NCI-H460 (cell line): ENCODE data around the gene OR7G3. TPM values are rescaled to one million over a fixed set of nuclear protein-coding genes. Genes with fewer than 3 reads are reported as not detected.

Experiments used
- DNase-seq: peaks from one replicate; pipeline ENCODE4 v3.0.0-alpha.2; 2016; ENCODE audit warnings: low read depth; ENCODE audit errors: extremely low read depth
- polyA plus RNA-seq: library from polyadenylated mRNA; depleted of rRNA; stranded (reverse); fragments of >200 nt; gene quantifications from 2 replicates; pipeline ENCODE4 v1.2.3, GENCODE V29; 2014; cell fraction: nucleus; rRNA removed
- total RNA-seq: library from RNA; depleted of rRNA; stranded (reverse); fragments of >200 nt; shearing (Covaris generic); gene quantifications from 2 replicates; pipeline ENCODE4 v1.2.3, GENCODE V29; 2014; rRNA removed

Gene OR7G3
- total RNA-seq: not detected in 2 replicates
- polyA plus RNA-seq: not detected in 2 replicates

GRCh38 chr19:9126900-9127405, at the start of gene OR7G3:
Gene OR7G3, minus strand, starts transcription at chr19:9126950. Its CDS starts 0 bp downstream, at chr19:9126950.
- no peak for DNase-seq

GRCh38 chr19:9175326-9175725, 48.6 kb upstream of the OR7G3 start:
- DNase-seq: no peak

- DNase-seq: no peak
Measured at GRCh38 chr19:9171393-9171991, 44.7 kb upstream of the OR7G3 start.

GRCh38 chr19:9166846-9167245, 40.1 kb upstream of the OR7G3 start:
- DNase-seq: no peak

GRCh38 chr19:9165261-9165660, 38.5 kb upstream of the OR7G3 start:
- no peak for DNase-seq

GRCh38 chr19:9161427-9161826, 34.7 kb upstream of the OR7G3 start:
- DNase-seq: no peak

- no peak for DNase-seq
Measured at GRCh38 chr19:9159891-9160290, 33.1 kb upstream of the OR7G3 start.

- DNase-seq: no peak
Measured at GRCh38 chr19:9156304-9156703, 29.6 kb upstream of the OR7G3 start.

- DNase-seq: no peak
Measured at GRCh38 chr19:9155591-9155990, 28.8 kb upstream of the OR7G3 start.

GRCh38 chr19:9151367-9151766, 24.6 kb upstream of the OR7G3 start:
- DNase-seq: no peak

- no peak for DNase-seq
Measured at GRCh38 chr19:9150650-9151049, 23.9 kb upstream of the OR7G3 start.

GRCh38 chr19:9149997-9150396, 23.2 kb upstream of the OR7G3 start:
- DNase-seq: no peak

GRCh38 chr19:9148697-9149096, 21.9 kb upstream of the OR7G3 start:
- no peak for DNase-seq

GRCh38 chr19:9146882-9147281, 20.1 kb upstream of the OR7G3 start:
- no peak for DNase-seq

- no peak for DNase-seq
Measured at GRCh38 chr19:9144920-9145319, 18.2 kb upstream of the OR7G3 start.

GRCh38 chr19:9140159-9140874, 13.6 kb upstream of the OR7G3 start, which contains the start of gene ZNF317:
Gene ZNF317, plus strand, starts transcription at chr19:9140397. Its CDS starts 15,620 bp downstream, at chr19:9156017.
- DNase-seq: peak; percentile 89

GRCh38 chr19:9139609-9140158, 12.9 kb upstream of the OR7G3 start:
- DNase-seq: no peak

- no peak for DNase-seq
Measured at GRCh38 chr19:9132422-9132821, 5.7 kb upstream of the OR7G3 start.

GRCh38 chr19:9130965-9131364, 4.2 kb upstream of the OR7G3 start:
- DNase-seq: no peak

GRCh38 chr19:9128171-9128570, 1.4 kb upstream of the OR7G3 start:
- DNase-seq: no peak

- DNase-seq: no peak
Measured at GRCh38 chr19:9116547-9116946, 10.2 kb downstream of the OR7G3 start.
